AG04450 (cell line): ENCODE results near the gene TRMT2A. TPM values are rescaled to one million over a fixed set of nuclear protein-coding genes. Genes with fewer than 3 reads are reported as not detected.
"Not testable (repeated sequence)": the region's sequence is repeated elsewhere in the genome, so short reads cannot be mapped to it uniquely, and the experiment has no call there.

ENCODE experiments used
- CTCF ChIA-PET: fragments of 300-600, 350-600 bp; formaldehyde crosslinking; extraction: SDS; loops from one replicate; lab custom pipeline; 2022; ENCODE audit warnings: antibody characterized with exemption, inconsistent platforms; lab: Charles Lee
- POLR2A ChIA-PET: fragments of 350-600 bp; formaldehyde crosslinking; extraction: SDS; loops from one replicate; lab custom pipeline; 2021; ENCODE audit warnings: antibody characterized with exemption, inconsistent platforms; lab: Yijun Ruan, JAX
- DNase-seq: peaks from one replicate; pipeline ENCODE4 v3.0.0-alpha.2; 2011; ENCODE audit warnings: low read depth, low spot score
- H3K27ac ChIP-seq: one replicate; pipeline ENCODE4 v1.5.1; 2012; ENCODE audit warnings: low read depth, low read length, control low read depth
- H3K27me3 ChIP-seq: one replicate; pipeline ENCODE4 v1.6.0; 2012; ENCODE audit warnings: low read length; ENCODE audit not compliant: control insufficient read depth, insufficient read depth
- H3K4me3 ChIP-seq: 2 replicates; pipeline ENCODE4 v1.5.1; 2011; ENCODE audit warnings: mild to moderate bottlenecking, low read depth, low read length, control low read depth
- H3K9me3 ChIP-seq: 2 replicates; pipeline ENCODE4 v1.5.1; 2012; ENCODE audit warnings: low read length; ENCODE audit not compliant: control insufficient read depth, insufficient read depth
- CTCF ChIP-seq: IDR thresholded peaks from 2 replicates; pipeline ENCODE4 v1.5.1; 2011; ENCODE audit warnings: low read depth, low read length, control low read depth, inconsistent platforms
- polyA plus RNA-seq: library from polyadenylated mRNA; depleted of rRNA; stranded (reverse); fragments of >200 nt; gene quantifications from 2 replicates; pipeline ENCODE4 v1.2.3, GENCODE V29; 2011

The TRMT2A gene
- polyA plus RNA-seq, 1 experiment: 15.6 TPM

- H3K27me3 ChIP-seq: peaks cover 10% of the 10 kb centered on the region
- no peak overlapping the region for H3K4me3 ChIP-seq
- no peak for DNase-seq
- TF ChIP-seq CTCF: no peak
- ChIA-PET POLR2A (interaction anchor here (0.6 kb wide), 1 partner anchor 134 kb away, joined by 3 read pairs; no protein-coding TSS in a partner anchor), CTCF (interaction anchor here (0.6 to 1.1 kb wide), 2 partner anchors 110 to 124 kb away, joined by 6 to 10 read pairs; no protein-coding TSS in a partner anchor)
- no peak overlapping the region for H3K27ac ChIP-seq
- peaks cover 3% of the 10 kb centered on the region; the same call in 1 of the 2 replicates for H3K9me3 ChIP-seq
Observed at GRCh38 chr22:20160041-20160440, 43.0 kb upstream of the TRMT2A start.

- not testable (repeated sequence) for H3K27ac ChIP-seq, H3K9me3 ChIP-seq, H3K4me3 ChIP-seq, DNase-seq
- H3K27me3 ChIP-seq: peaks cover 10% of the 10 kb centered on the region
- POLR2A ChIA-PET: interaction anchor here (0.6 kb wide), 1 partner anchor 134 kb away, joined by 3 read pairs; no protein-coding TSS in a partner anchor
- CTCF ChIA-PET: interaction anchor here (1.1 kb wide), 1 partner anchor 125 kb away, joined by 6 read pairs; no protein-coding TSS in a partner anchor
Observed at GRCh38 chr22:20159531-20159930, 42.5 kb upstream of the TRMT2A start.

GRCh38 chr22:20159076-20159475 lies 42.0 kb upstream of the TRMT2A start:
- H3K27ac ChIP-seq: no peak overlapping the region
- POLR2A ChIA-PET: no interaction called here
- H3K9me3 ChIP-seq: no peaks in the 10 kb centered on the region; the same call in 1 of the 2 replicates
- TF ChIP-seq CTCF: no peak
- CTCF ChIA-PET: no interaction called here
- peaks cover 10% of the 10 kb centered on the region for H3K27me3 ChIP-seq
- H3K4me3 ChIP-seq: no peak overlapping the region
- no peak for DNase-seq

- DNase-seq: no peak
- CTCF ChIA-PET: no interaction called here
- no peak overlapping the region for H3K4me3 ChIP-seq
- peaks cover 10% of the 10 kb centered on the region for H3K27me3 ChIP-seq
- TF ChIP-seq CTCF: no peak
- H3K9me3 ChIP-seq: no peaks in the 10 kb centered on the region; the same call in 1 of the 2 replicates
- no peak overlapping the region for H3K27ac ChIP-seq
- POLR2A ChIA-PET: no interaction called here
Observed at GRCh38 chr22:20158391-20159036, 41.5 kb upstream of the TRMT2A start.

GRCh38 chr22:20157430-20158183 lies 40.6 kb upstream of the TRMT2A start:
- no peak for DNase-seq
- no peak for TF ChIP-seq CTCF
- H3K27me3 ChIP-seq: peaks cover 10% of the 10 kb centered on the region
- no peak overlapping the region for H3K4me3 ChIP-seq
- ChIA-PET CTCF (interaction anchor here (0.6 to 3.0 kb wide), 9 partner anchors 81 to 585 kb away, joined by 3 to 38 read pairs (median 4); no protein-coding TSS in a partner anchor), POLR2A (no interaction called here)
- no peaks in the 10 kb centered on the region; the same call in 1 of the 2 replicates for H3K9me3 ChIP-seq
- H3K27ac ChIP-seq: no peak overlapping the region
